T1000 (cell line): Measurements from ENCODE around the gene CREBBP.
A peak's percentile ranks its signal among the peaks of the same experiment; 100 is the strongest.
"Not testable (repeated sequence)": the region's sequence is repeated elsewhere in the genome, so short reads cannot be mapped to it uniquely, and the experiment has no call there.

Source experiments
- DNase-seq: peaks from one replicate; lab custom pipeline; 2025; ENCODE audit warnings: mixed read lengths; lab: John Stamatoyannopoulos, UW

The CREBBP gene

DNA sequence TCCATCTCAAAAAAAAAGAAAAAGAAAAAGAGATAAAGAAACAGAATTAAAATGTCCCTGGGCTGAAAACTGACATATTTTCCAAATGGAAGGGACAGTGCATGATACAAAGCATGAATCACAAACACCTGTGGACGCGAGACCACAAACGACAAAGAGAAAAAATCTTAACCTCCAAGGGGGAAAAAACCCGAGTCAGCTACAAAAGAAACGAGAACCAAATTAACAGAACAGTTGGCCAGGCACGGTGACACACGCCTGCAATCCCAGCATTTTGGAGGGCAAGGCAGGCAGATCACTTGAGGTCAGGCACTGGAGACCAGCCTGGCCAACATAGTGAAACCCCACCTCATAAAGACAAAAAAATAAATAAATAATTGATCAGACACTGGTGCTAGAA lies 165.1 kb downstream of the CREBBP start:
- DNase-seq, result no peak

DNA sequence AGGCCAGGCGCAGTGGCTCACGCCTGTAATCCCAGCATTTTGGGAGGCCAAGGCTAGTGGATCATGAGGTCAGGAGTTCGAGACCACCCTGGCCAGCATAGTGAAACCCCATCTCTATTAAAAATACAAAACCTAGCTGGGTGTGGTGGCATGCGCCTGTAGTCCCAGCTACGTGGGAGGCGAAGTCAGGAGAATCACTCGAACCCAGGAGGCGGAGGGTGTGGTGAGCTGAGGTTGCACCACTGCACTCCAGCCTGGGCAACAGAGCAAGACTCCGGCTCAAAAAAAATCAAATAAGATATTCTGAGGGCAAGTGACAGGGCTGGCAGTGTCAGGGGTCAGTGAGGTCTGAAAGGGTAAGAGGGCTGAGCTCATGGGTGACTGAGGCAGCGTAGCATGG lies 166.1 kb downstream of the CREBBP start:
- not testable (repeated sequence) for DNase-seq

- no peak for DNase-seq
Observed at GRCh38 chr16:3713587-3714242, 166.8 kb downstream of the CREBBP start.

- no peak for DNase-seq
Observed at GRCh38 chr16:3712861-3713372, 167.6 kb downstream of the CREBBP start.

DNA sequence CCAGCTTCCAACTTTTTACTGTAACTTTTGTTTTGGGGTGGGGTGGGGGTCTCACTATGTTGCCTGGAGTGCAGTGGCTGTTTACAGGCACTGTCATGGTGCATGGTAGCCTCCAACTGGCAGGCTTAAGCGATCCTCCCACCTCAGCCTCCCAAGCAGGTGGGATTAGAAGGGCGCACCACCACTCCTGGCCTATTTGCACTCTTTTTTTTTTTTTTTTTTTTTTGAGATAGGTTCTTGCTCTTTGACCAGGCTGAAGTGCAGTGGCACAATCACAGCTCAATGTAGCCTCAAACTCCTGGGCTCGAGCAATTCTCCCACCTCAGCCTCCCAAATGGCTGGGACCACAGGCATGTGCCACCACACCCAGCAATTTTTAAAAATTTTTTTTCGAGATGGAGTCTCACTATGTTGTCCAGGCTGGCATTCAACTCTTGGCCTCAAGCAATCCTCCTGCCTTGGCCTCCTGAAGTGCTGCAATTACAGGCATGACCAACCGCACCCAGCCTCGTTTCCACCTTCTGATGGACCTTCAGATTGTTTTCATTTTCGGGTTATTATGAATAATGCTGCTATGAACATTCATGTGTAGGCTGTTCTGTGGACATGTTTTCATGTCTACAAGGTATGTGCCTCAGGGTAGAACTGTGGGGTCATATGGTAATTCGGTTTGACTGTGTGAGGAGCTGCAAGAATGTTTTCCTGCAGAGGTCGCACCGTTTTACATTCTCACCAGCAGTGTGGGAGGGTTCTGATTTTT lies 174.1 kb downstream of the CREBBP start:
- no peak for DNase-seq

DNA sequence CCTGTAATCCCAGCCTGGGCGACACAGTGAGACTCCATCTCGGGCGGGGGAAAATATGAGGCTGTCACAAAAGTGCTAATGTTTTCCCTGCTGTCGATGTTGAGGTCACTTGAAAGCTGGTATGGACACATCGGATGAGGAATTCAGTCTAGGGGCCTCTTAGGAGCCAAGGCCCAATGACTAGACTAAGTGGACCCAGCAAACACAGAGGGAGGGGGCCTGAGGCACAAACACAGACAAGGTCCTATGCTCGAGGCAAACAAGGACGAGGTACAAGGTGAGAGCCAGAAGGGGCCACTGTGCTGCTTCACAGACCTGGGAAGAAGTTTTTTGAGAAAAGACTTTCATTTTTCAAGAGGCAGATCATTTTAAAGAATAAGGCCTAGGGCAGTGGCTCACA lies 178.4 kb downstream of the CREBBP start:
- DNase-seq, result no peak

GRCh38 chr16:3701531-3701930 lies 179.0 kb downstream of the CREBBP start:
- DNase-seq, result no peak

GRCh38 chr16:3698941-3699340 lies 181.6 kb downstream of the CREBBP start:
- DNase-seq, result no peak

- DNase-seq, result peak; percentile 7
Observed at GRCh38 chr16:3696425-3697218, 183.9 kb downstream of the CREBBP start.

GRCh38 chr16:3695610-3696369 lies 184.7 kb downstream of the CREBBP start:
- no peak for DNase-seq

DNA sequence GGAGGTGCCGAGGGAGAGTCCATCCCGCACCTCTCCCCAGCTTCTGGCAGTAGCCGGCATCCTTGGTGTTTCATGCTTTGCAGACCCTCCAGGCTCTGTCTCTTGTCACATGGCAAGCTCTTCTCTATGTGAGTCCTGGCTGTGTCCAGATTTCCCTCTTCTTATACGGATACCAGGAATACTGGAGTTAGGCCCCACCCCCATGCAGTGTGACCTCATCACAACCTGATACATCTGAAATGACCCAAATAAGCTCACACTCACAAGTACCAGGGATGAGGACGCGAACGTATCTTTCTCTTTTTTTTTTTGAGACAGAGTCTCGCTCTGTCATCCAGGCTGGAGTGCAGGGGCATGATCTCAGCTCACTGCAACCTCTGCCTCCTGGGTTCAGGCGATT lies 186.5 kb downstream of the CREBBP start:
- no peak for DNase-seq

- DNase-seq, result no peak
Observed at GRCh38 chr16:3691761-3692160, 188.8 kb downstream of the CREBBP start.

GRCh38 chr16:3690980-3691720 lies 189.4 kb downstream of the CREBBP start:
- DNase-seq, result no peak

GRCh38 chr16:3690470-3690928 lies 190.0 kb downstream of the CREBBP start:
- DNase-seq, result peak; percentile 91

- DNase-seq, result no peak
Observed at GRCh38 chr16:3689731-3690130, 190.8 kb downstream of the CREBBP start.

GRCh38 chr16:3687792-3688191 lies 192.7 kb downstream of the CREBBP start:
- DNase-seq, result no peak

- DNase-seq, result no peak
Observed at GRCh38 chr16:3687021-3687420, 193.5 kb downstream of the CREBBP start.

DNA sequence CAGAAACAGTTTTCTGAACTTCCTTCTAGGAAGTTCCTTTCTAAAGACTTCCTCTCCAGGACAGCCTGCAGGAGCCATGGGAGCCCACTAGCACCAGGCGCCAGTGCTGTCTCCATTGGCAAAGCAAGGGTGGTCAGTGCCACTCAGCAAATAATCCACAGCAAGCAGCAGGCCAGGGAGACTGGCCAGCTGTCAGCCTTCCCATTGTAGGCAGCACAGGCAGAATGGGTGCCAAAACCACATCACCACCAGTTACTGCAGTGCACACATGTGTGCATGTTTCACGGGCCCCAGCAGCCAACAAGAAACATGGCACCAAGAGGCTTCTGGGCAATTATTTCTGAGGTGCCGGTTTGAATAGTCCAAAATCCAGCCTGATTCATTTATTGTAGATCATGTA lies 199.3 kb downstream of the CREBBP start:
- DNase-seq, result no peak

DNA sequence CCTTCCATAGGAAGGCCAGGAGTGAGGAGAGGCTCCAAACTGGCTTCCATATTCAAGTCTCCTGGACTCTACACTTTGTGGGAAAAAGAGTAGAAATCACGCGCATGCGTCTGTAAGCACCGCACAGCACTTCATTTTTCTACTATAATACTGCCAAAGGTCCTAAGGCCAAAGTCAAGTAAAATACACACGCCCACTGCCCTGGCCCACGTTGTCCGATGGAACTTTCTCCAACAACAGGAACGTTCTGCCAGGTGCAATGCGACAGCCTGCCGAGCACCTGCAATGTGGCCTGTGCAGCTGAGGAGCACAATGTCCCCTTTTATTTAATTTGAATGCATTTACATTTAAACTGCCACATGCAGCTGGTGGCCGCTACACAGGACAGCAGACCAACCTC lies 202.5 kb downstream of the CREBBP start:
- DNase-seq, result no peak

GRCh38 chr16:3675601-3676130 lies 204.8 kb downstream of the CREBBP start:
- no peak for DNase-seq
